ENCODE results near the gene GNB1L.

GRCh38 chr22:19786264-19786585 is 68.4 kb downstream of the GNB1L start:
- TF ChIP-seq CTCF (conservative IDR thresholded peaks at IDR 0.05), result no peak
- no peak for TF ChIP-seq EZH2 (IDR thresholded peaks at IDR 0.05; ENCODE audit: low read depth)
